Activated CD8-positive, alpha-beta memory T cell treated with anti-CD3 and anti-CD28 coated beads, Interleukin-2, amount 50 U/mL, for 24 hours (primary cell): ENCODE results near the gene ATIC.

ENCODE experiments used
- DNase-seq: peaks from one replicate; pipeline ENCODE4 v3.0.0-alpha.2; 2020; ENCODE audit errors: extremely low read depth

Gene ATIC

DNA sequence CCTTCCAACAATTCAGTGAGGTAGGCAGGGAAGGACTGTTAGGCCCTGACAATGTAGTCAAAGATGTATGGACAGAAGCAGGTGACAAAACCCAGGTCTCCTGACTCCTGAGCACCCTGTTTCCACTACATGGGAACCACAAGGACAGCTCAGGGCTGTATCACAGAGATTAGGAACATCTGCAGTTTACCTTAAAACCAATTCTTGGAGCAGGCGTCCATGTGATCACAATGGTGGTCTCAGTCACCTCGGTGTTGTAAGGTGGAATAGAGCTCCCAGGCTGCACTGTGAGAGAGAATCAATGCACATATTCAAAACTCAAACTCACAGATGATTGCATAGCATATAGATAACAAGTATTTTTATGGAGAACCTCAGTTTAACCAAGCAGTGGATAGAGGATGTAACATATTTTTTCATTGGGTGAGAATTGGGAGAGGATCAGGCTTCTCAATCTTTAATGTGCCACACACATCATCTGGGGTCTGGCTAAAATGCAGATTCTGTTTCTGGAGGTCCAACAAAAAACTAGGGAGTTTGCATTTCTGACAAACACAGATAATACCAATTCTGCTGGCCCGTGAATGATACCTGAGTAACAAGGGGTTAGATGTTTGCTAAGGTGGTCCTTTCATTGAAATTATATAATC, 87.3 kb downstream of the ATIC start:
- no peak for DNase-seq
